ENCODE measurements around the gene ZMAT3. TPM values are rescaled to one million over a fixed set of nuclear protein-coding genes. Genes with fewer than 3 reads are reported as not detected.

Gene ZMAT3
- total and polyA plus RNA-seq, 2 of the 4 experiments (the other 2 are of a cell fraction): 11.7 to 14.3 TPM

DNA sequence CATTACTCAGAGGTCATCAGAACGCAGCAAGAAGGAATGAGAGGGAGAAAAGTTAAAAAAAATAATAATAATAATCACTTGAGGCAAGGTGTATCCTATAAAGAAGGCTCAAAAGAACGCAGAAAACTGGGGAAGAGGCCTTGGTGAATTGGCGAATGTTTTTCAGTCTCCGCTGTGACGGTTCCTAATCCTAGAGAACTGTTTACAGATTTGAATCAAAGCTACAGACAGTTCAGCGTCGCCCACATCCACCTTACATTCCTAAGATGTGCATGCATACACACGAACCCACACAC, 634 bp downstream of the ZMAT3 start:
- in situ Hi-C loops (cut with MboI; ENCODE audit: low sequenced_read_pairs) (no loop called here), intact Hi-C loops (cut with micrococcal nuclease) (loop anchor here (1.0 to 5.0 kb wide), 2 partner anchors 54 to 77 kb away; partner anchors contain the start of gene PIK3CA), dilution Hi-C loops (cut with HindIII; ENCODE audit: low sequenced_read_pairs, unreplicated experiment) (no loop called here)
- Histone ChIP-seq H4K8ac (ENCODE audit: low read depth in 2 of 2, low read length in 2 of 2) (peak overlapping the region in 1 of 2 experiments; percentile 83; a peak in 3 of 4 replicates), H4K5ac (ENCODE audit: low read depth, low read length) (peak overlapping the region; percentile 75; the same call in 1 of the 2 replicates), H3K4me2 (ENCODE audit: low read depth, low read length) (peak overlapping the region; percentile 87), H2AK9ac (replicated peaks; ENCODE audit: low read depth, low read length, poor library complexity) (peak overlapping the region; percentile 94), H3K56ac (ENCODE audit: extremely low read depth, insufficient read depth, low read length) (peak overlapping the region; percentile 67; the same call in 1 of the 2 replicates), H3K23ac (ENCODE audit: low read depth, low read length) (peak overlapping the region; percentile 93), H3K36me3 (ENCODE audit: control insufficient read depth, insufficient read depth, low read length) (peaks cover 7% of the 10 kb centered on the region), H2BK5ac (ENCODE audit: low read depth, low read length, poor library complexity, severe bottlenecking) (peak overlapping the region; percentile 99), H4K20me1 (ENCODE audit: insufficient read depth, low read length) (peaks cover 7% of the 10 kb centered on the region; the same call in 1 of the 2 replicates), H2BK20ac (ENCODE audit: low read depth, low read length) (no peak overlapping the region), H3K27me3 (ENCODE audit: control insufficient read depth, insufficient read depth, low read length) (no peaks in the 10 kb centered on the region), H3K4me3 (ENCODE audit: insufficient read depth, low read depth, low read length) (peak overlapping the region; percentile 90), H3K79me1 (ENCODE audit: low read depth in 1 of 2, low read length in 2 of 2) (peaks cover 9 to 39% of the 10 kb centered on the region in 2 experiments), H3K9me3 (ENCODE audit: control insufficient read depth, insufficient read depth, low read length) (no peaks in the 10 kb centered on the region), H4K91ac (ENCODE audit: insufficient read depth, low read depth, low read length) (peak overlapping the region; percentile 16; the same call in 1 of the 2 replicates), H2AFZ (replicated peaks; ENCODE audit: low read length, poor library complexity) (peak overlapping the region; percentile 92), H2BK15ac (ENCODE audit: low read depth, low read length) (peak overlapping the region; percentile 6; the same call in 1 of the 3 replicates), H3K14ac (replicated peaks; ENCODE audit: low read depth, low read length) (peak overlapping the region; percentile 82), H3K9me1 (ENCODE audit: insufficient read depth, low read length) (peaks cover 12% of the 10 kb centered on the region), H3K9ac (ENCODE audit: low read depth, low read length) (peak overlapping the region; percentile 84), H3K4me1 (ENCODE audit: control insufficient read depth, insufficient read depth, low read length) (peaks cover 9% of the 10 kb centered on the region), H2BK120ac (ENCODE audit: low read depth, low read length) (peak overlapping the region; percentile 71), H2AK5ac (ENCODE audit: low read depth, low read length) (peak overlapping the region; percentile 95), H3K4ac (ENCODE audit: low read depth, low read length) (peak overlapping the region; percentile 84), H3K18ac (ENCODE audit: low read depth, low read length) (peak overlapping the region; percentile 74), H3K27ac (ENCODE audit: insufficient read depth, low read length) (peak overlapping the region; percentile 96)
- DNase-seq: no peak
- WGBS, 2 experiments (ENCODE audit: extremely low coverage in 2 of 2, insufficient read length in 1 of 2): 0% methylated on average over 3 of the region's 8 CpGs; no CpG with 5 or more reads in 1 of the 2 experiments
- CTCF ChIA-PET: interaction anchor here (0.6 to 2.7 kb wide), 4 partner anchors 10 to 251 kb away, joined by 3 to 7 read pairs (median 6); no protein-coding TSS in a partner anchor
- POLR2A ChIA-PET (ENCODE audit: unreplicated experiment): interaction anchor here (1.4 kb wide), 1 partner anchor 11 kb away, joined by 4 read pairs; no protein-coding TSS in a partner anchor
- no TSS peak for BruUV-seq (replicated peaks)
- ATAC-seq (ENCODE audit: low read depth): no peak; the same call in 1 of the 2 replicates
- TF ChIP-seq CEBPB (IDR thresholded peaks at IDR 0.05; ENCODE audit: low read depth, low read length) (no peak), POLR2A (IDR thresholded peaks at IDR 0.05; ENCODE audit: low read depth, low read length) (no peak), SMC3 (IDR thresholded peaks at IDR 0.05; ENCODE audit: low read depth, low read length) (no peak), CHD1 (IDR thresholded peaks at IDR 0.05; ENCODE audit: low read depth, low read length) (no peak), MAZ (IDR thresholded peaks at IDR 0.05; ENCODE audit: borderline replicate concordance, low read depth, low read length) (no peak), RFX5 (IDR thresholded peaks at IDR 0.05; ENCODE audit: low read depth, low read length) (no peak), MXI1 (IDR thresholded peaks at IDR 0.05; ENCODE audit: borderline replicate concordance, low read depth, low read length) (no peak), FOS (IDR thresholded peaks at IDR 0.05; ENCODE audit: low read depth, low read length) (no peak), RAD21 (IDR thresholded peaks at IDR 0.05; ENCODE audit: low read length) (no peak), BHLHE40 (IDR thresholded peaks at IDR 0.05; ENCODE audit: low read depth, low read length) (no peak), CTCF (conservative IDR thresholded peaks at IDR 0.05; ENCODE audit: low read depth, low read length) (no peak)
- TF ChIP-seq, protein P1, sequence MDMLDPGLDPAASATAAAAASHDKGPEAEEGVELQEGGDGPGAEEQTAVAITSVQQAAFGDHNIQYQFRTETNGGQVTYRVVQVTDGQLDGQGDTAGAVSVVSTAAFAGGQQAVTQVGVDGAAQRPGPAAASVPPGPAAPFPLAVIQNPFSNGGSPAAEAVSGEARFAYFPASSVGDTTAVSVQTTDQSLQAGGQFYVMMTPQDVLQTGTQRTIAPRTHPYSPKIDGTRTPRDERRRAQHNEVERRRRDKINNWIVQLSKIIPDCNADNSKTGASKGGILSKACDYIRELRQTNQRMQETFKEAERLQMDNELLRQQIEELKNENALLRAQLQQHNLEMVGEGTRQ (IDR thresholded peaks at IDR 0.05; ENCODE audit: low read depth, low read length): no peak
- TF ChIP-seq, protein P2, sequence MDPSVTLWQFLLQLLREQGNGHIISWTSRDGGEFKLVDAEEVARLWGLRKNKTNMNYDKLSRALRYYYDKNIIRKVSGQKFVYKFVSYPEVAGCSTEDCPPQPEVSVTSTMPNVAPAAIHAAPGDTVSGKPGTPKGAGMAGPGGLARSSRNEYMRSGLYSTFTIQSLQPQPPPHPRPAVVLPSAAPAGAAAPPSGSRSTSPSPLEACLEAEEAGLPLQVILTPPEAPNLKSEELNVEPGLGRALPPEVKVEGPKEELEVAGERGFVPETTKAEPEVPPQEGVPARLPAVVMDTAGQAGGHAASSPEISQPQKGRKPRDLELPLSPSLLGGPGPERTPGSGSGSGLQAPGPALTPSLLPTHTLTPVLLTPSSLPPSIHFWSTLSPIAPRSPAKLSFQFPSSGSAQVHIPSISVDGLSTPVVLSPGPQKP (IDR thresholded peaks at IDR 0.05; ENCODE audit: borderline replicate concordance, low read depth, low read length): no peak

Data from IMR-90 (cell line).